HEK293T (cell line): ENCODE results near the gene ARHGEF7.

Experiments used
- CTCF ChIA-PET: fragments of 350-600 bp; formaldehyde crosslinking; extraction: SDS; loops from one replicate; lab custom pipeline; 2021; ENCODE audit warnings: antibody characterized with exemption, inconsistent platforms; lab: Yijun Ruan, JAX
- POLR2A ChIA-PET: fragments of 350-600 bp; formaldehyde crosslinking; extraction: SDS; loops from one replicate; lab custom pipeline; 2020; ENCODE audit warnings: antibody characterized with exemption, inconsistent platforms; lab: Yijun Ruan, JAX
- DNase-seq: peaks from one replicate; pipeline ENCODE4 v3.0.0; 2012; ENCODE audit warnings: mixed read lengths; ENCODE audit errors: extremely low spot score
- ARNT ChIP-seq: fragments of 450-650 bp; IDR thresholded peaks from 2 replicates; pipeline ENCODE4 v1.6.1; 2017; ENCODE audit warnings: mild to moderate bottlenecking
- BHLHE40 ChIP-seq: fragments of 450-650 bp; IDR thresholded peaks from 2 replicates; pipeline ENCODE4 v1.6.1; 2016; ENCODE audit warnings: mild to moderate bottlenecking, moderate library complexity, borderline replicate concordance
- CTBP1 ChIP-seq: fragments of 450-650 bp; IDR thresholded peaks from 2 replicates; pipeline ENCODE4 v1.6.1; 2016; ENCODE audit warnings: borderline replicate concordance
- ELF4 ChIP-seq: fragments of 450-650 bp; IDR thresholded peaks from 2 replicates; pipeline ENCODE4 v1.6.1; 2017; ENCODE audit warnings: antibody characterized with exemption
- FOXA1 ChIP-seq: fragments of 450-650 bp; IDR thresholded peaks from 2 replicates; pipeline ENCODE4 v1.6.1; 2016; ENCODE audit warnings: mild to moderate bottlenecking
- FOXK2 ChIP-seq: fragments of 450-650 bp; IDR thresholded peaks from 2 replicates; pipeline ENCODE4 v1.6.1; 2016; ENCODE audit warnings: mild to moderate bottlenecking
- FOXM1 ChIP-seq: fragments of 450-650 bp; IDR thresholded peaks from 2 replicates; pipeline ENCODE4 v1.6.1; 2017; ENCODE audit warnings: mild to moderate bottlenecking, borderline replicate concordance
- HDGF ChIP-seq: fragments of 450-650 bp; IDR thresholded peaks from 2 replicates; pipeline ENCODE4 v1.6.1; 2017; ENCODE audit warnings: antibody characterized with exemption, borderline replicate concordance
- L3MBTL2 ChIP-seq: fragments of 450-650 bp; conservative IDR thresholded peaks from 2 replicates; pipeline ENCODE4 v1.6.1; 2016; ENCODE audit warnings: mild to moderate bottlenecking
- LEF1 ChIP-seq: fragments of 450-650 bp; IDR thresholded peaks from 2 replicates; pipeline ENCODE4 v1.6.1; 2017; ENCODE audit warnings: mild to moderate bottlenecking, borderline replicate concordance
- NFRKB ChIP-seq: fragments of 450-650 bp; IDR thresholded peaks from 2 replicates; pipeline ENCODE4 v1.6.1; 2016; ENCODE audit warnings: mild to moderate bottlenecking, moderate library complexity
- PKNOX1 ChIP-seq: fragments of 450-650 bp; IDR thresholded peaks from 2 replicates; pipeline ENCODE4 v1.6.1; 2016
- SP1 ChIP-seq: fragments of 450-650 bp; IDR thresholded peaks from 2 replicates; pipeline ENCODE4 v1.6.1; 2017
- SUZ12 ChIP-seq: fragments of 450-650 bp; IDR thresholded peaks from 2 replicates; pipeline ENCODE4 v1.6.1; 2016; ENCODE audit warnings: mild to moderate bottlenecking
- TARDBP ChIP-seq: fragments of 450-650 bp; IDR thresholded peaks from 2 replicates; pipeline ENCODE4 v1.6.1; 2016
- ZNF384 ChIP-seq: fragments of 450-650 bp; IDR thresholded peaks from 2 replicates; pipeline ENCODE4 v1.6.1; 2016

The ARHGEF7 gene

GRCh38 chr13:111179908-111180760, 65.0 kb downstream of the ARHGEF7 start:
- no peak for DNase-seq
- CTCF ChIA-PET = interaction anchor here (0.5 to 0.6 kb wide), 2 partner anchors 44 to 106 kb away, joined by 3 to 4 read pairs; no protein-coding TSS in a partner anchor
- POLR2A ChIA-PET = no interaction called here

GRCh38 chr13:111181977-111182376, 66.9 kb downstream of the ARHGEF7 start:
- TF ChIP-seq FOXM1 (no peak), HDGF (no peak), SP1 (no peak), SUZ12 (no peak), LEF1 (no peak), BHLHE40 (no peak), FOXK2 (no peak), ARNT (no peak), PKNOX1 (no peak), TARDBP (no peak), FOXA1 (no peak), ZNF384 (no peak), CTBP1 (no peak), ELF4 (no peak), NFRKB (no peak), L3MBTL2 (no peak)
- DNase-seq = no peak
- ChIA-PET CTCF (no interaction called here), POLR2A (no interaction called here)

More at GRCh38 chr13:111179908-111180760, 65.0 kb downstream of the ARHGEF7 start:
- no peak for TF ChIP-seq CTBP1
- peak; percentile 20; the same call in 1 of the 2 replicates for TF ChIP-seq PKNOX1
- no peak for TF ChIP-seq FOXM1
- no peak for TF ChIP-seq FOXA1

- POLR2A ChIA-PET = no interaction called here
- DNase-seq = no peak
- CTCF ChIA-PET = no interaction called here
- TF ChIP-seq L3MBTL2 (no peak), HDGF (no peak), BHLHE40 (no peak), ZNF384 (no peak), CTBP1 (no peak), SUZ12 (no peak), LEF1 (no peak), ARNT (no peak), FOXA1 (no peak), SP1 (no peak), NFRKB (no peak), TARDBP (no peak), PKNOX1 (no peak), FOXM1 (no peak)
Measured at GRCh38 chr13:111183087-111183645, 68.1 kb downstream of the ARHGEF7 start.

GRCh38 chr13:111183959-111184358, 68.8 kb downstream of the ARHGEF7 start:
- DNase-seq = no peak
- no peak for TF ChIP-seq ZNF384
- TF ChIP-seq L3MBTL2 = no peak
- TF ChIP-seq SUZ12 = no peak
- TF ChIP-seq TARDBP = no peak
- no peak for TF ChIP-seq BHLHE40
- TF ChIP-seq ELF4 = no peak
- TF ChIP-seq HDGF = no peak
- no peak for TF ChIP-seq FOXK2
- no peak for TF ChIP-seq NFRKB
- no peak for TF ChIP-seq ARNT
- TF ChIP-seq LEF1 = no peak
- TF ChIP-seq SP1 = no peak
- no peak for TF ChIP-seq FOXA1
- no peak for TF ChIP-seq FOXM1
- TF ChIP-seq PKNOX1 = no peak
- no peak for TF ChIP-seq CTBP1
- ChIA-PET CTCF (no interaction called here), POLR2A (no interaction called here)

GRCh38 chr13:111184458-111185401, 69.6 kb downstream of the ARHGEF7 start:
- no peak for DNase-seq
- TF ChIP-seq SP1 (no peak), ELF4 (no peak)
- POLR2A ChIA-PET = no interaction called here
- CTCF ChIA-PET = interaction anchor here (0.6 kb wide), 1 partner anchor 16 kb away, joined by 3 read pairs; no protein-coding TSS in a partner anchor
